GM21423 (cell line): ENCODE data around the gene SYCE1.

Experiments
- ATAC-seq: cut with Tn5 transposase; IDR thresholded peaks from one replicate; pipeline ENCODE4 v1.9.1; 2021; ENCODE audit warnings: mild to moderate bottlenecking, moderate library complexity; ENCODE audit not compliant: unreplicated experiment

Gene SYCE1

DNA sequence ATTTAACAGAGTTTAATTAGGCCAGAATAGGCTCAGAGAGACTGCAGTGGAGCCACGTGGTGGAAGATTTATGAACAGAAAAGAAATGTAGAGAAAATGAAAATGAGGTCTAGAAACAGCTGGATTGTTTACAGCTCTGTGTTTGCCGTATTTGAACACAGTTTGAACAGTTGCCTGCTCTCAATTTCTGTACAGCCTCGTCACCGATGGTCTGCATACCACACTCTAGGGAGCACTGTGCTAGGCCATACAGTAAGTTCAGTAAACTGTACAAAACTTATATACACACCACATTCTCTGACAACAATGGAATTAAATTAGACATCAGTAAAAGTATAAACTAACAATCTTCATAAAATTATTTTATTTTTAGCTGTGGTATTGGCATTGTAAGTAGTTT, 49.3 kb downstream of the SYCE1 start:
- no peak for ATAC-seq

DNA sequence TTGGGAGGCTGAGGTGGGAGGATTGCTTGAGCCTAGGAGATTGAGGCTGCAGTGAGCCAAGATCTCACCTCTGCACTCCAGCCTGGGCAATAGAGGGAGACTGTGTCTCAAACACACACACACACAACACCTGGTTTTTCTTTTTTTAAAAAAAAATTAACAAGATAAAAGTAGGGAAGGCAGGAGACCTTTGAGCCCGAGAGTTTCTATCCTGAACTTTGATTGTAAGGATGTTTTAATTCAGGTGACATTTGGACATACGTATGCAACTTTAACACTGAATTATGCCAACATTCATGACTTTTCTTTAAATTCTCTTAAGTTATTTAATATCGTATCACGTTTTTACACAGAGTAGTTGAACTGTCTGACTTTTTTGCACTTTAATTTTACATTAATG, 49.9 kb downstream of the SYCE1 start:
- ATAC-seq = no peak

DNA sequence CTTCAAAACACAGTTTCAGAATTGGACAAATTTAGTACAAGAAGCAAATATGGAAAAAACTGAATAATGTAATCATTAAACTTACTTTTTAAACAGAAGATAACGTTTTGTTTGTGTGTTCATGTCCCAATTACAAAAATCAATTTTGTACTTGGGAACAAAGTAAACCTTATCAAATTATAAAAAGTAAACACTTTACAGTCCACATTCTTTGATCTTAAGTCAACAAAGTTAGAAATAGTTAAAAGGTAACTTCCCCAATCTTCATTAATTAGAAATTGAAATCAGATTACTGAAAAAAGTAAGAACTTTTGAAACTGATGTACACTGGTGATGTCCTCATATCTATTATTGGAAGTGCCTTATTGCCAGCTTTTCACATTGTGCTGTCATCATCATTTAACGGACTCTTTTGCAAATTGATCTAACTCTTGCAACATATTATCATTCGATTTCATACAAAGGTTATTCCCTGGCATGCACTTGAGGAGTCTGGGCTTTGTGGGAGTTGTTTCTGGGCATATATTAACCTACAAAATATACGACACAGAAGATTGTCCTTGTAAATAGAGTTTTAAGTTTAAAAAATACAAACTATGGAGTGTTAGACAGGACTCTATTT, 53.4 kb downstream of the SYCE1 start:
- no peak for ATAC-seq

DNA sequence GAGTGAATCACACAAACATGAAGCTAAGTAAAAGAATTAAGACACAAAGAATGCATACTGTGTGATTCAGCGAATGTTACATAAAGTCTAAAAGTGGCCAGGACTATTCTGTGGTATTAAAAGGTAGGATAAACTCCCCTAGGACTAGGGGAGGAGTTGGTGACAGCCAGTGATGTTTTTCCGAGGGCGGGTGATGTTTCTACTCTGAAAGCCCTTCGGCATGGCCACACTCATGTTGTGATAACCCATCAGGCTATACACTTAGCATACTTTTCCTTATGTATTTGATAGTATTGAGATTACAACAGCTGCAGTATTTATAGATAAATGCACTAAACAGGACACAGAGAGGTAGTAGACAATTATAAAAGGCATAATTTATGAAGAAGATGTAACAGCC, 54.0 kb downstream of the SYCE1 start:
- no peak for ATAC-seq

DNA sequence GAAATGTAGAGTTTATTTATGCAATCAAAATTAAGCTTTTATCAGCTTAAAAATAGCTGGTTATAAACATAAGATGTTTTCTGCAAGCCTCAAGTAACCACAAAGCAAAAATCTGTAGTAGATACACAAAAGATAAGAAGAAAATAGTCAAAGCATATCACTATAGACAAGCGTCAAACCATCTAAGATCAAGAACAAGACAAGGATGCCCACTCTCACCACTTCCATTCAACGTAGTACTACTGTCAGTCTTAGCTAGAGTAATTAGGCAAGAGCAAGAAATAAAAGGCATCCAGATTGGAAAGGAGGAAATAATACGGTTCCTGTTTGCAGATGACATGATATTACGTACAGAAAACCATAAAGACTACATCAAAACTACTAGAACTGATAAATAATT, 55.7 kb downstream of the SYCE1 start:
- no peak for ATAC-seq
